ENCODE measurements around the gene CYFIP2. TPM values are rescaled to one million over a fixed set of nuclear protein-coding genes. Genes with fewer than 3 reads are reported as not detected.

The CYFIP2 gene
- total and polyA plus RNA-seq, 12 donors, result 20.3 to 50.8 (median 31.1) TPM

DNA sequence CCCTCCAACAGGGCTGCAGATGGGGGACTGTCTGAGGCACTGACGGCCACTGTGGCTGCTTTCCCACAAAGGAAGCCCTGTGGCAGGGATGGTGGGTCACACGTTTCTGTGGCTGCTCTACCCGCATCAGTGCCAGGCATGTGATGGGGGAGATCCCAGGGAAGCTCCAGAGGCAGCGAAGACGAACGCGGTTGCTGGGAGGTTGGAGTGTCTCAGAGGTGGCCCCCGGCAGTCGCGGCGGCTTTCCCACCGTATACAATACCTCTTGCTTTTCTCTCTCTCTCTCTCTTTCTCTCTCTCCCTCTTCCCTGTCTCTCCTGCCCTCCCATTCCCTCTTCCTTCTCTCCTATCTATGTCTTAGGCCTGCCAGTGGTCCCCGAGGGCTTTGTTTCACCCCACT lies 56.7 kb downstream of the CYFIP2 start:
- Histone ChIP-seq H3K27ac (no peak overlapping the region), H3K4me3 (no peak overlapping the region), H3K36me3 (peaks cover 0 to 84% (median 6%) of the 10 kb centered on the region in 9 donors), H3K4me1 (no peaks in the 10 kb centered on the region), H3K9me3 (no peaks in the 10 kb centered on the region), H3K27me3 (no peaks in the 10 kb centered on the region)
- no peak for DNase-seq
- TF ChIP-seq, protein P1, sequence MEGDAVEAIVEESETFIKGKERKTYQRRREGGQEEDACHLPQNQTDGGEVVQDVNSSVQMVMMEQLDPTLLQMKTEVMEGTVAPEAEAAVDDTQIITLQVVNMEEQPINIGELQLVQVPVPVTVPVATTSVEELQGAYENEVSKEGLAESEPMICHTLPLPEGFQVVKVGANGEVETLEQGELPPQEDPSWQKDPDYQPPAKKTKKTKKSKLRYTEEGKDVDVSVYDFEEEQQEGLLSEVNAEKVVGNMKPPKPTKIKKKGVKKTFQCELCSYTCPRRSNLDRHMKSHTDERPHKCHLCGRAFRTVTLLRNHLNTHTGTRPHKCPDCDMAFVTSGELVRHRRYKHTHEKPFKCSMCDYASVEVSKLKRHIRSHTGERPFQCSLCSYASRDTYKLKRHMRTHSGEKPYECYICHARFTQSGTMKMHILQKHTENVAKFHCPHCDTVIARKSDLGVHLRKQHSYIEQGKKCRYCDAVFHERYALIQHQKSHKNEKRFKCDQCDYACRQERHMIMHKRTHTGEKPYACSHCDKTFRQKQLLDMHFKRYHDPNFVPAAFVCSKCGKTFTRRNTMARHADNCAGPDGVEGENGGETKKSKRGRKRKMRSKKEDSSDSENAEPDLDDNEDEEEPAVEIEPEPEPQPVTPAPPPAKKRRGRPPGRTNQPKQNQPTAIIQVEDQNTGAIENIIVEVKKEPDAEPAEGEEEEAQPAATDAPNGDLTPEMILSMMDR (IDR thresholded peaks at IDR 0.05), result no peak
- WGBS, 2 donors, result 89 to 94% methylated on average over 13 of the region's 13 CpGs
- ATAC-seq, result no peak
- intact Hi-C loops (cut with DNase I), result loop anchor here in 4 of 10 donors (10.0 kb wide), 2 partner anchors 152 to 392 kb away; no protein-coding TSS in a partner anchor

DNA sequence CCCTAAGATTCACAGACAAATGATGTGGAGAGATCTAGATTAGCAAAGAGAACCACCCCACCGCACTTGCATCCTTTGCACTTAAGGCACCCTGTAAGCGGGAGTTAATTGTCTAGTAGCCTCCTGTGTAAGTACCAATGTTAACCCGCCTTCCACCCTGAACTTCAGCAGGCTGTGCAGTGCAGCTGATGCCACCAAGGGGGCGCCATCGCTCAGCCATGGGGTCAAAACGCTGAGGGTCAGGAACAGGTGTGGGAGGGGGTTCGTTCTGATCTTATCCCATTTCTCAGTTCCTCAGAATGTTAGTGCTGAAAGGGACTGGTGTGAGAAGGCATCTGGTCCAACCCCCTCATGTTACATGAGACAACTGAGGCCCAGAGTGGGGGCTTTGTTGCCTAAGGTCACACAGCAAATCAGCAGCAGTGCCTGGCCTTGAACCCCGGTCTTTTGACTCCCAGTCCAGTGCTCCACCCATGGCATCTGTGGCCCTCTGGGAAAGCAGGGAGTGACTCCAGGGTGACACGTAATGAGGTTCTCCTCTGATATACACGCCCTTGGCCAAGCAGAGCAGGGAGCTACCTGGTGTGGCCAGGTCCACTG lies 57.3 kb downstream of the CYFIP2 start:
- H3K4me3 ChIP-seq, result no peak overlapping the region
- intact Hi-C loops (cut with DNase I), result loop anchor here in 4 of 10 donors (10.0 kb wide), 2 partner anchors 152 to 392 kb away; no protein-coding TSS in a partner anchor
- 76 to 81% methylated on average over 10 of the region's 10 CpGs for WGBS, 2 donors
- DNase-seq (no peak), ATAC-seq (no peak)
- H3K36me3 ChIP-seq, result peaks cover 0 to 81% (median 6%) of the 10 kb centered on the region in 9 donors
- H3K9me3 ChIP-seq, result no peaks in the 10 kb centered on the region
- peaks cover 0 to 4% (median 0%) of the 10 kb centered on the region in 9 donors for H3K4me1 ChIP-seq
- TF ChIP-seq, protein P1 (IDR thresholded peaks at IDR 0.05), result peak in 1 of 9 donors; percentile 30
- no peaks in the 10 kb centered on the region for H3K27me3 ChIP-seq
- no peak overlapping the region for H3K27ac ChIP-seq

DNA sequence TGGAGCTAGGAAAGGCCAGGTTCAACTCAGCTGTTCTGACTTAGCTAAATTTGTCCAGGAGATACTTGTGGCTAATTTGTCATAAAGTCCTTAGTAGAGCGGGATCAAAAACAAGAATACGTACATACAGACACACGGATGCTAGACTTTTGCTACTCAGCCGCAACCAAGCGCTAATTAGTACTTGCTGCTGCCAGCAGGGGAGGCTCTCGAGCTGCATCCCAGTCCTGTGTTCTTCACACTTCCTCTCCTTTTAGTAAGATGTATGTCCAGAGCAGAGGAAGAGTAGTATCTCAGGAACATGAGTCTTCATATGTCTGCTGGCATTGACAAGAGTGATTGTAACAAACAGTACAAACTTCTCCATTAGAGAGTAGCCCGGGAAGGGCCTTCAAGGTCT lies 58.3 kb downstream of the CYFIP2 start:
- TF ChIP-seq, protein P1 (IDR thresholded peaks at IDR 0.05), result peak in 1 of 9 donors; percentile 16
- no peak for DNase-seq
- Histone ChIP-seq H3K27me3 (no peaks in the 10 kb centered on the region), H3K4me1 (peaks cover 0 to 11% (median 0%) of the 10 kb centered on the region in 9 donors), H3K4me3 (no peak overlapping the region), H3K9me3 (no peaks in the 10 kb centered on the region), H3K27ac (no peak overlapping the region), H3K36me3 (peaks cover 0 to 71% (median 6%) of the 10 kb centered on the region in 9 donors)
- no peak for ATAC-seq
- WGBS, 2 donors, result 89 to 93% methylated on average over 7 of the region's 7 CpGs
- intact Hi-C loops (cut with DNase I), result loop anchor here in 4 of 10 donors (10.0 kb wide), 2 partner anchors 151 to 391 kb away; no protein-coding TSS in a partner anchor

DNA sequence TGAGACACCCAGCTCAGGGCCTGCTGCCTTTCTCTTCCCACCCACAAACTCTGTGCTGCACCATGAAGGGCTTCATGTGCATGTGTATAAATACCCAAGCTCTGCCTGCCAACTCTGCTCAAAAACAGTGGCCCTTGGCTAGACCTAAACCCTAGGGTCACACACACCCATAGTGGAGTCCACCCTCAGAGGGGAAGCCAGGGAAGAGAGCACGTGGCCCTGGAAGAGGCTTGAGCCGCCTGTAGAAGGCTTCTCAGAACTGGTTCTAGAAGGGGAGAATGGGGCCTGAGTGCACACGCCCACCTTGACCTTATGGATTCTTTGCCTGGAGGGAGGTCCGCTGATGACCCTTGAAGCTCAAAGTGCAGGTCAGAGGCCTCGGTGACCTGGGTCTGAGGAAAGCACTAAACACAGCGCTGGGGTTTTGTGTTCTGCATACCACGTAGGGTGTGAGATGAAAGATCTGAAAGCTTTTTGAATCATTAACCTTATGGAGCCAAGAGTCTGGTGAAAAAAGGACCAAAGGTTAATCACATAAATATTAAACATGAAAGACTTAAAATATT lies 60.6 kb downstream of the CYFIP2 start:
- Histone ChIP-seq H3K36me3 (peaks cover 0 to 68% (median 4%) of the 10 kb centered on the region in 9 donors), H3K27ac (no peak overlapping the region), H3K4me3 (no peak overlapping the region), H3K4me1 (peaks cover 0 to 11% (median 0%) of the 10 kb centered on the region in 9 donors), H3K9me3 (no peaks in the 10 kb centered on the region), H3K27me3 (no peaks in the 10 kb centered on the region)
- WGBS, 2 donors, result 86 to 87% methylated on average over 7 of the region's 7 CpGs
- intact Hi-C loops (cut with DNase I), result loop anchor here in 6 of 10 donors (5.0 to 10.0 kb wide), 6 partner anchors 146 to 416 kb away; partner anchors contain the start of gene LSM11 (in 1 of the 6)
- DNase-seq, result no peak
- TF ChIP-seq, protein P1 (IDR thresholded peaks at IDR 0.05), result no peak
- no peak for ATAC-seq

Data from heart right ventricle (tissue), 16 donors.